Liver (tissue), 9 donors: ENCODE measurements around the gene CAPN2. TPM values are rescaled to one million over a fixed set of nuclear protein-coding genes. Genes with fewer than 3 reads are reported as not detected.

Experiments used
- DNase-seq: peaks from one replicate; pipeline ENCODE4 v3.0.0-alpha.2; 2017; ENCODE audit warnings: low spot score
- H3K27ac ChIP-seq, 2 donors: one replicate each; pipeline ENCODE4 v1.7.0; 2013; ENCODE audit warnings: inconsistent platforms in 2 of 2, low read length in 2 of 2, control low read depth in 1 of 2, low read depth in 1 of 2, mild to moderate bottlenecking in 1 of 2
- H3K27me3 ChIP-seq, 4 donors: one replicate each; pipeline versions ENCODE4 v1.6.1 to v1.7.0; 2013; ENCODE audit warnings: low read length in 3 of 4, inconsistent platforms in 1 of 4, mild to moderate bottlenecking in 1 of 4, moderate library complexity in 1 of 4; ENCODE audit not compliant: control insufficient read depth in 4 of 4, insufficient read depth in 4 of 4
- H3K36me3 ChIP-seq, 4 donors: one replicate each; pipeline versions ENCODE4 v1.6.1 to v1.7.0; 2013; ENCODE audit warnings: low read length in 3 of 4, mild to moderate bottlenecking in 3 of 4, low read depth in 1 of 4, moderate library complexity in 1 of 4; ENCODE audit not compliant: control insufficient read depth in 4 of 4, insufficient read depth in 3 of 4
- H3K4me1 ChIP-seq, 4 donors: one replicate each; pipeline versions ENCODE4 v1.6.1 to v1.7.0; 2013; ENCODE audit warnings: low read length in 3 of 4, mild to moderate bottlenecking in 3 of 4, moderate library complexity in 1 of 4; ENCODE audit not compliant: control insufficient read depth in 4 of 4, insufficient read depth in 4 of 4
- H3K4me3 ChIP-seq, 3 donors: one replicate each; pipeline versions ENCODE4 v1.6.1 to v1.7.0; 2013; ENCODE audit warnings: low read length in 3 of 3, control low read depth in 1 of 3, low read depth in 1 of 3, mild to moderate bottlenecking in 1 of 3
- H3K9ac ChIP-seq, 2 donors: one replicate each; pipeline ENCODE4 v1.7.0; 2013; ENCODE audit warnings: low read length in 2 of 2, mild to moderate bottlenecking in 2 of 2, moderate library complexity in 2 of 2, control low read depth in 1 of 2, low read depth in 1 of 2
- H3K9me3 ChIP-seq, 4 donors: one replicate each; pipeline versions ENCODE4 v1.6.1 to v1.7.0; 2013; ENCODE audit warnings: low read length in 3 of 4; ENCODE audit not compliant: control insufficient read depth in 4 of 4
- ATF3 ChIP-seq: IDR thresholded peaks from 2 replicates; pipeline ENCODE4 v1.6.1; 2016; ENCODE audit warnings: antibody characterized with exemption
- CTCF ChIP-seq: fragments of 150-350 bp; IDR thresholded peaks from 2 replicates; pipeline ENCODE4 v1.5.1; 2017; ENCODE audit warnings: improper control_type of control experiment, low read depth, low read length; ENCODE audit not compliant: missing input control
- EGR1 ChIP-seq, 2 donors: IDR thresholded peaks; 2 replicates each; pipeline ENCODE4 v1.6.1; 2016 to 2018; ENCODE audit warnings: antibody characterized with exemption in 2 of 2, low read depth in 2 of 2
- FOXA1 ChIP-seq: IDR thresholded peaks from 2 replicates; pipeline ENCODE4 v1.6.1; 2016; ENCODE audit warnings: antibody characterized with exemption
- FOXA2 ChIP-seq: IDR thresholded peaks from 2 replicates; pipeline ENCODE4 v1.6.1; 2016; ENCODE audit warnings: antibody characterized with exemption
- GABPA ChIP-seq, 2 donors: IDR thresholded peaks in 1 of 2; conservative IDR thresholded peaks in 1 of 2; 2 replicates each; pipeline ENCODE4 v1.6.1; 2016; ENCODE audit warnings: antibody characterized with exemption in 2 of 2, mild to moderate bottlenecking in 1 of 2, moderate library complexity in 1 of 2
- HNF4A ChIP-seq, 2 donors: conservative IDR thresholded peaks; 2 replicates each; pipeline ENCODE4 v1.6.1; 2016; ENCODE audit warnings: antibody characterized with exemption in 2 of 2, mild to moderate bottlenecking in 2 of 2
- HNF4G ChIP-seq: IDR thresholded peaks from 2 replicates; pipeline ENCODE4 v1.6.1; 2016; ENCODE audit warnings: antibody characterized with exemption
- JUND ChIP-seq, 2 donors: IDR thresholded peaks; 2 replicates each; pipeline ENCODE4 v1.6.1; 2016; ENCODE audit warnings: antibody characterized with exemption in 2 of 2
- MAX ChIP-seq: IDR thresholded peaks from 2 replicates; pipeline ENCODE4 v1.6.1; 2016; ENCODE audit warnings: antibody characterized with exemption
- NR2F2 ChIP-seq: IDR thresholded peaks from 2 replicates; pipeline ENCODE4 v1.6.1; 2016; ENCODE audit warnings: antibody characterized with exemption
- REST ChIP-seq: IDR thresholded peaks from 2 replicates; pipeline ENCODE4 v1.6.1; 2016; ENCODE audit warnings: antibody characterized with exemption, mild to moderate bottlenecking
- SP1 ChIP-seq: IDR thresholded peaks from 2 replicates; pipeline ENCODE4 v1.6.1; 2018; ENCODE audit warnings: antibody characterized with exemption, mild to moderate bottlenecking
- TAF1 ChIP-seq: conservative IDR thresholded peaks from 2 replicates; pipeline ENCODE4 v1.6.1; 2016; ENCODE audit warnings: antibody characterized with exemption, mild to moderate bottlenecking
- YY1 ChIP-seq: IDR thresholded peaks from 2 replicates; pipeline ENCODE4 v1.6.1; 2016; ENCODE audit warnings: antibody characterized with exemption, mild to moderate bottlenecking
- WGBS: extraction: QIAGEN DNeasy Blood & Tissue Kit; methylation state at CpG from one replicate; pipeline ENCODE4 v1.1.7; 2013; 5-methylcytosine and 5-hydroxymethylcytosine counted together
- polyA plus RNA-seq, 2 donors: library from polyadenylated mRNA; stranded (reverse) in 1 of 2; unstranded in 1 of 2; fragments of 200-250 nt in 1 of 2; fragments of >200 nt in 1 of 2; fragmentation: Nextera tagmentation in 1 of 2; extraction: Ambion mirVana in 1 of 2; gene quantifications; one replicate each; pipeline versions ENCODE4 v1.2.1 to v1.2.3, GENCODE V29; 2013 to 2015
- total RNA-seq, 2 donors: library from RNA; depleted of rRNA; stranded (reverse); fragments of >200 nt; gene quantifications; one replicate each; pipeline ENCODE4 v1.2.3, GENCODE V29; 2014
- donor health status: healthy.
- donor health status: healthy.
- donor health status: healthy.
- donor health status: healthy.
- donor health status: healthy.

CAPN2 gene
- total and polyA plus RNA-seq, 4 donors, result 11.2 to 20.7 (median 15.5) TPM

GRCh38 chr1:223723351-223723904 is 11.1 kb downstream of the CAPN2 start:
- no peak overlapping the region for H3K4me3 ChIP-seq
- H3K36me3 ChIP-seq, result no peaks in the 10 kb centered on the region
- no peak overlapping the region for H3K9ac ChIP-seq
- H3K4me1 ChIP-seq, result peaks cover 2 to 14% (median 11%) of the 10 kb centered on the region in 4 donors
- no peaks in the 10 kb centered on the region for H3K27me3 ChIP-seq
- no peak for DNase-seq
- H3K9me3 ChIP-seq, result no peaks in the 10 kb centered on the region
- H3K27ac ChIP-seq, result no peak overlapping the region
- TF ChIP-seq REST (no peak), MAX (no peak), EGR1 (IDR thresholded peaks at IDR 0.05; ENCODE audit: low read depth in 2 of 2) (no peak), SP1 (no peak), NR2F2 (no peak), GABPA (IDR thresholded peaks at IDR 0.05 in 1 of 2, conservative IDR thresholded peaks at IDR 0.05 in 1 of 2) (no peak), FOXA1 (no peak), HNF4G (no peak), YY1 (no peak)
- WGBS, result 94% methylated on average over 6 of the region's 6 CpGs

GRCh38 chr1:223724376-223724775 is 12.0 kb downstream of the CAPN2 start:
- H3K9me3 ChIP-seq, result no peaks in the 10 kb centered on the region
- no peaks in the 10 kb centered on the region for H3K36me3 ChIP-seq
- no peak overlapping the region for H3K4me3 ChIP-seq
- DNase-seq, result no peak
- H3K27ac ChIP-seq, result no peak overlapping the region
- H3K9ac ChIP-seq, result no peak overlapping the region
- TF ChIP-seq HNF4G (no peak), MAX (no peak), JUND (IDR thresholded peaks at IDR 0.05) (no peak), TAF1 (no peak), REST (no peak), CTCF (no peak), ATF3 (no peak), FOXA1 (no peak), YY1 (no peak), GABPA (IDR thresholded peaks at IDR 0.05 in 1 of 2, conservative IDR thresholded peaks at IDR 0.05 in 1 of 2) (no peak), FOXA2 (no peak), EGR1 (IDR thresholded peaks at IDR 0.05; ENCODE audit: low read depth in 2 of 2) (no peak), HNF4A (conservative IDR thresholded peaks at IDR 0.05) (no peak)
- peaks cover 2 to 14% (median 11%) of the 10 kb centered on the region in 4 donors for H3K4me1 ChIP-seq
- WGBS, result 95% methylated on average over 4 of the region's 4 CpGs
- H3K27me3 ChIP-seq, result no peaks in the 10 kb centered on the region
